Muscle layer of duodenum (tissue), 2 donors: ENCODE data around the gene HMGCS2.

Source experiments
- H3K27ac ChIP-seq: one replicate; pipeline ENCODE4 v1.7.0; 2013; ENCODE audit warnings: mild to moderate bottlenecking, low read length
- H3K27me3 ChIP-seq: one replicate; pipeline ENCODE4 v1.7.0; 2013; ENCODE audit warnings: low read depth, mild to moderate bottlenecking, control low read depth, low read length
- H3K36me3 ChIP-seq, 2 donors: one replicate each; pipeline ENCODE4 v1.7.0; 2013; ENCODE audit warnings: low read length in 2 of 2, control low read depth in 1 of 2, mild to moderate bottlenecking in 1 of 2; ENCODE audit not compliant: insufficient read depth in 2 of 2, control insufficient read depth in 1 of 2
- H3K4me1 ChIP-seq, 2 donors: one replicate each; pipeline ENCODE4 v1.7.0; 2013; ENCODE audit warnings: low read length in 2 of 2, mild to moderate bottlenecking in 2 of 2, control low read depth in 1 of 2, moderate library complexity in 1 of 2; ENCODE audit not compliant: insufficient read depth in 2 of 2, control insufficient read depth in 1 of 2
- H3K4me3 ChIP-seq, 2 donors: one replicate each; pipeline ENCODE4 v1.7.0; 2013; ENCODE audit warnings: low read length in 2 of 2, low read depth in 1 of 2, mild to moderate bottlenecking in 1 of 2
- H3K9me3 ChIP-seq, 2 donors: one replicate each; pipeline ENCODE4 v1.7.0; 2013; ENCODE audit warnings: low read length in 2 of 2, control low read depth in 1 of 2, mild to moderate bottlenecking in 1 of 2; ENCODE audit not compliant: control insufficient read depth in 1 of 2
- donor health status: healthy.

Gene HMGCS2

GRCh38 chr1:119721896-119722295, 46.8 kb downstream of the HMGCS2 start:
- Histone ChIP-seq H3K27me3 (no peaks in the 10 kb centered on the region), H3K36me3 (peaks cover 0 to 32% of the 10 kb centered on the region in 2 donors), H3K27ac (no peak overlapping the region), H3K4me1 (no peaks in the 10 kb centered on the region), H3K9me3 (no peaks in the 10 kb centered on the region), H3K4me3 (no peak overlapping the region)

- Histone ChIP-seq H3K4me3 (no peak overlapping the region), H3K9me3 (no peaks in the 10 kb centered on the region), H3K27ac (no peak overlapping the region), H3K4me1 (no peaks in the 10 kb centered on the region), H3K36me3 (peaks cover 0 to 29% of the 10 kb centered on the region in 2 donors), H3K27me3 (no peaks in the 10 kb centered on the region)
Measured at GRCh38 chr1:119720866-119721440, 47.8 kb downstream of the HMGCS2 start.

- no peaks in the 10 kb centered on the region for H3K9me3 ChIP-seq
- peaks cover 0 to 13% of the 10 kb centered on the region in 2 donors for H3K36me3 ChIP-seq
- no peaks in the 10 kb centered on the region for H3K27me3 ChIP-seq
- peaks cover 0 to 2% of the 10 kb centered on the region in 2 donors for H3K4me1 ChIP-seq
- H3K4me3 ChIP-seq = no peak overlapping the region
- no peak overlapping the region for H3K27ac ChIP-seq
Measured at GRCh38 chr1:119718972-119719371, 49.7 kb downstream of the HMGCS2 start.

- no peak overlapping the region for H3K4me3 ChIP-seq
- peaks cover 1 to 8% of the 10 kb centered on the region in 2 donors for H3K4me1 ChIP-seq
- no peaks in the 10 kb centered on the region for H3K27me3 ChIP-seq
- H3K9me3 ChIP-seq = no peaks in the 10 kb centered on the region
- H3K36me3 ChIP-seq = peaks cover 0 to 7% of the 10 kb centered on the region in 2 donors
- no peak overlapping the region for H3K27ac ChIP-seq
Measured at GRCh38 chr1:119718409-119718808, 50.3 kb downstream of the HMGCS2 start.

- Histone ChIP-seq H3K9me3 (no peaks in the 10 kb centered on the region), H3K27me3 (no peaks in the 10 kb centered on the region), H3K36me3 (no peaks in the 10 kb centered on the region), H3K4me3 (no peak overlapping the region), H3K4me1 (peaks cover 6 to 22% of the 10 kb centered on the region in 2 donors), H3K27ac (no peak overlapping the region)
Measured at GRCh38 chr1:119715542-119715941, 53.2 kb downstream of the HMGCS2 start.

- Histone ChIP-seq H3K4me3 (no peak overlapping the region), H3K36me3 (no peaks in the 10 kb centered on the region), H3K4me1 (peaks cover 6 to 22% of the 10 kb centered on the region in 2 donors), H3K9me3 (no peaks in the 10 kb centered on the region), H3K27ac (no peak overlapping the region), H3K27me3 (no peaks in the 10 kb centered on the region)
Measured at GRCh38 chr1:119714583-119714982, 54.1 kb downstream of the HMGCS2 start.

GRCh38 chr1:119713749-119714456, 54.8 kb downstream of the HMGCS2 start:
- Histone ChIP-seq H3K9me3 (no peaks in the 10 kb centered on the region), H3K27me3 (no peaks in the 10 kb centered on the region), H3K27ac (no peak overlapping the region), H3K4me3 (peak overlapping the region in 1 of 2 donors; percentile 89), H3K36me3 (no peaks in the 10 kb centered on the region), H3K4me1 (peaks cover 6 to 22% of the 10 kb centered on the region in 2 donors)

GRCh38 chr1:119713039-119713748, 55.5 kb downstream of the HMGCS2 start:
- H3K4me3 ChIP-seq = peak overlapping the region; percentile 37 to 89

DNA sequence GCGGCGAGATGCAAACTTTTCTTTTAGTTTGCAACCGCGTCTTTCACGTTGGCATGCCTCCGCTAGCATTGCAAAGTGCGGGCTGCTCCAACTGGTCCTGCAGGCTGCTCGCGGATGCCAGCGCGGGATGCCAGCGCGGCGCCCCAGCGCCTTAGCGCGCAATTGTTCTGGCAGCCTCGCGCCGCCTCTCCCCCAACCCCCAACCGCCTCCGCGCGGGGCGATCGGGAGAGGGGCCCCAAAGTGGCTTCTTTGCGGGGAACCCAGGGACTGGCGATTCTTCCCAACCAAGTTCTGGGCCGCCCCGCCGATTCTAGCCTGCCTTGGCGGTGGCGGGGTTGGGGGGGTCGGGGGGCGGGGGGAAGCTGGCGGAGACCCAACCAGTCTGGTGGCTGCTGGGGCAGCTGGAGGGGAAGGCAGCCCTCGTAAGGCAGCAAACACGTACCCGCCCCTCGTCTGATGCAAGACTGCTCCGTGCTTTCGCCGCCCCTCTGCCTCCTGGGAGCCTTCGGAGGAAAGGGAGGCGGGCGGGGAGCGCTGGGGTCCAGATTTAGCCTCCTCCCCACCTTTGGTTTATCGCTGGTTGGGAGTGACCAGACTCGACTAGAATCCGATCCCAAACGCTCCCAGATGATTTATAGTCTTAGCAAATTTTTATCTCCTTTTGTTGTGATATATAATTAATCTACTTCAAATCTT, 56.2 kb downstream of the HMGCS2 start:
- Histone ChIP-seq H3K27ac (peak overlapping the region; percentile 57), H3K4me1 (peaks cover 6 to 22% of the 10 kb centered on the region in 2 donors), H3K27me3 (no peaks in the 10 kb centered on the region), H3K36me3 (no peaks in the 10 kb centered on the region), H3K4me3 (peak overlapping the region; percentile 78 to 89), H3K9me3 (no peaks in the 10 kb centered on the region)

More at GRCh38 chr1:119713039-119713748, 55.5 kb downstream of the HMGCS2 start:
- Histone ChIP-seq H3K9me3 (no peaks in the 10 kb centered on the region), H3K36me3 (no peaks in the 10 kb centered on the region), H3K27ac (peak overlapping the region; percentile 57), H3K27me3 (no peaks in the 10 kb centered on the region), H3K4me1 (peaks cover 6 to 22% of the 10 kb centered on the region in 2 donors)

- Histone ChIP-seq H3K27me3 (no peaks in the 10 kb centered on the region), H3K4me1 (peaks cover 6 to 22% of the 10 kb centered on the region in 2 donors), H3K36me3 (no peaks in the 10 kb centered on the region), H3K9me3 (no peaks in the 10 kb centered on the region), H3K4me3 (peak within 1 kb of the TSS; percentile 78 to 89), H3K27ac (peak within 1 kb of the TSS; percentile 57)
Measured at GRCh38 chr1:119711804-119712341, 56.8 kb downstream of the HMGCS2 start, which contains the start of gene PHGDH. Gene PHGDH (plus strand): TSS chr1:119711934. CDS start chr1:119712023, 89 bp downstream.
